ENCODE measurements around the gene PHACTR4.
"Not testable (repeated sequence)": the region's sequence is repeated elsewhere in the genome, so short reads cannot be mapped to it uniquely, and the experiment has no call there.

The PHACTR4 gene

DNA sequence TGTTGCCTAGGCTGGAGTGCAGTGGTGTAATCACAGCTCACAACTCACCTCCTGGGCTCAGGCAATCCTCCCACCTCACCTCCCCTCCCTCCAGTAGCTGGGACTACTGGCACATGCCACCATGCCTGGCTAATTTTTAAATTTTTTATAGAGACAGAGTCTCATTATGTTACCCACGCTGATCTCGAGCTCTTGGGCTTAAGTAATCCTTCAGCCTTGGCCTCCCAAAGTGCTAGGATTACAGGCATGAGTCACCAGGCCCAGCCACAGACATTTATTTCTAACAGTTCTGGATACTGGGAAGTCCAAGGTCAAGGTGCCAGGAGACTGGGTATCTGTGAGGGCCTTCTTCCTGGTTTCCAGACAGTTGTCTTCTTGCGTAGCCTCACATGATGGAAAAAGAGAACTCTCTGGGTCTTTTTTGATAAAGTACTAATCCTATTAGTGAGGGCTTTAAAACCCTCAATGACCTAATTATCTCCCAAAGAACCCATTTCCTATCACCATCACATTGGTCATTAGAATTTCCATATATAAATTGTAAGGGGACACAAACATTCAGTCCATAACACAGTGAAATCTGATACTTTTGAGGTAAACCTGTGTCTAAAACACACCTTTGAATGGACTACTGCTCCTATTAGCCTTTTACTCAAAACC is 67.9 kb downstream of the PHACTR4 start:
- DNase-seq (ENCODE audit: low read depth): no peak

DNA sequence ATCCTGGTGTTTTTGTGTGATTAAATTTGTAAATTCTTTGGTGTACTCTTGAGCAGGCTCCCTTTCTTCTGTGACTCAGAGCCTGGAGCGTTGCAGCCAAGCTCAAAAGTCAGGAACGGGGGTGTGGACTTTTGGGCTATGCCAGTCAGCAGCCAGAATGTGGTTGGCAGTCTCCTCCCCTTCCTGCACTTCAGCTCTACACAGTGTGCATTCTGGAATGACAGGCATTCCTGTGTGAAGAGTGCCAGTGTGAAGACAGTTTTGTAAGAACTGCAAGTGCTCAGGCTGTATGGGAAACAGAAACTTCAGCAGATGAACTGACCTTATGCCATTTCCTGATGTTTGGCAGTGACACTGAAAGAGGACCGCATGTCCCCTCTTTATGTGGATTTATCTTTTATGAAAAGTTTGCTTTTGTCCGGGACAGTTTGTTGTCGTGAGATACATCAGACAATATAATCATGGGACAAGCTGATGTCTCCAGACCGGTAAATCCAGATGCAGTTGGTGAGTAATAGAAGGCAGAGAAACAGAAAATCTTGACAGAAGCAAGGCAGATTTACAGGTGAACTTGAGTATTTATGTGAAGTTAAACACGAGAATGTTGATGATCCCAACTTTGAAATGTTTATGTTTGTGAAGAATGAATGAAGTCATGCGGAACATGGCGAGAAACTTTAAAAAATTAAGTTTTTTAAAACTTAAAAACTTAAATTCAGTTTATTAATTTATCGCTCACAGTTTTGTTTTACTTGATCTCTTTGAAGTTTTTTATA is 68.6 kb downstream of the PHACTR4 start:
- no peak for DNase-seq (ENCODE audit: low read depth)

GRCh38 chr1:28439320-28439719 is 69.8 kb downstream of the PHACTR4 start:
- DNase-seq (ENCODE audit: low read depth): no peak

GRCh38 chr1:28441674-28442073 is 72.1 kb downstream of the PHACTR4 start:
- no peak for DNase-seq (ENCODE audit: low read depth)

DNA sequence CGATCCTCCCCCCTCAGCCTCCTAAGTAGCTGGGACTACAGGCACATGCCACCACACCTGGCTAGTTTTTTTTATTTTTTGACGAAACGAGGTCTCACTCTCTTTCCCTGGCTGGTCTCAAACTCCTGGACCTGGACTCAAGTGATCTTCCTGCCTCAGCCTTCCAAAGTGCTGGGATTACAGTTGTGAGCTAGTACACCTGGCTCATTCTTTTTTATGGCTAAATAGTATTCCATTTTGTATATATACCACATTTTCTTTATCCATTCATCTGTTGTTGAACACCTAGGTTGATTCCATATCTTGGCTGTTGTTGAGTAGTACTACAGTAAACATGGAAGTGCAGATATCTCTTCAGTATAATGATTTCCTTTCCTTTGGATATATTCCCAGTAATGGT is 74.0 kb downstream of the PHACTR4 start:
- DNase-seq (ENCODE audit: low read depth): no peak

- DNase-seq (ENCODE audit: low read depth): no peak
Measured at GRCh38 chr1:28447679-28448078, 78.1 kb downstream of the PHACTR4 start.

- not testable (repeated sequence) for DNase-seq (ENCODE audit: low read depth)
Measured at GRCh38 chr1:28448094-28448611, 78.6 kb downstream of the PHACTR4 start.

- no peak for DNase-seq (ENCODE audit: low read depth)
Measured at GRCh38 chr1:28449904-28450303, 80.4 kb downstream of the PHACTR4 start.

GRCh38 chr1:28450561-28450960 is 81.0 kb downstream of the PHACTR4 start:
- no peak for DNase-seq (ENCODE audit: low read depth)

- no peak for DNase-seq (ENCODE audit: low read depth)
Measured at GRCh38 chr1:28451011-28451410, 81.5 kb downstream of the PHACTR4 start.

DNA sequence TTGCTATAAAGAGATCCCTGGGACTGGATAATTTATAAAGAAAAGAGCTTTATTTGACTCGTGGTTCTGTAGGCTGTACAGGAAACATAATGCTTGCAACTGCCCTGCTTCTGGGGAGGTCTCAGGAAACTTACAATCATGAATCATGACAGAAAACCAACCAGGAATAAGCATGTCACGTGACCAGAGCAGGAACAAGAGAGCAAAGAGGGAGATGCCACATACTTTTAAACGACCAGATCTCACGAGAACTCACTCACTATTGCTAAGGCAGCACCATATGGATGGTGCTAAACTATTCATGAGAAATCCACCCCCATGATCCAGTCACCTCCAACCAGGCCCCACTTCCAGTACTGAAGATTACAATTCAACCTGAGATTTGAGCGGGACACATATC is 86.5 kb downstream of the PHACTR4 start:
- DNase-seq (ENCODE audit: low read depth): no peak

DNA sequence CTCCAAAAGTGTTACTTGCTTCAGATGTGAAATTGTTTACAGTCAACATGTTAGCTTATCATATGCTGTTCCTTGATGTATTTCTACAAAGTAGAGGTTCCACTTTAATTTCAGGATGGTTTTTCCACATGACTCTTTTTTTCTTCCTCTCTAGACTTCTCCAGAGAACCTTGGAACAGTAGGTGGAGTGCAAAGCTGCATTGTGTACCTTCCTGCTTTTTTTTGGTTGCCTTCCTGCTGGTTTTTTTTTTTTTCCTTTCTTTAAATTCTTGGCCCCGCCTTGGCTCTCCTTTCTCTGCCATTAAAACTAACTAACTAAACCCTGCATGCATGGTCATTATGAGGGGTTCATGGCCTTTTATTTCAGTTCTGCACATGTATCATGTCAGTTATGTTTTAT is 88.1 kb downstream of the PHACTR4 start:
- no peak for DNase-seq (ENCODE audit: low read depth)

DNA sequence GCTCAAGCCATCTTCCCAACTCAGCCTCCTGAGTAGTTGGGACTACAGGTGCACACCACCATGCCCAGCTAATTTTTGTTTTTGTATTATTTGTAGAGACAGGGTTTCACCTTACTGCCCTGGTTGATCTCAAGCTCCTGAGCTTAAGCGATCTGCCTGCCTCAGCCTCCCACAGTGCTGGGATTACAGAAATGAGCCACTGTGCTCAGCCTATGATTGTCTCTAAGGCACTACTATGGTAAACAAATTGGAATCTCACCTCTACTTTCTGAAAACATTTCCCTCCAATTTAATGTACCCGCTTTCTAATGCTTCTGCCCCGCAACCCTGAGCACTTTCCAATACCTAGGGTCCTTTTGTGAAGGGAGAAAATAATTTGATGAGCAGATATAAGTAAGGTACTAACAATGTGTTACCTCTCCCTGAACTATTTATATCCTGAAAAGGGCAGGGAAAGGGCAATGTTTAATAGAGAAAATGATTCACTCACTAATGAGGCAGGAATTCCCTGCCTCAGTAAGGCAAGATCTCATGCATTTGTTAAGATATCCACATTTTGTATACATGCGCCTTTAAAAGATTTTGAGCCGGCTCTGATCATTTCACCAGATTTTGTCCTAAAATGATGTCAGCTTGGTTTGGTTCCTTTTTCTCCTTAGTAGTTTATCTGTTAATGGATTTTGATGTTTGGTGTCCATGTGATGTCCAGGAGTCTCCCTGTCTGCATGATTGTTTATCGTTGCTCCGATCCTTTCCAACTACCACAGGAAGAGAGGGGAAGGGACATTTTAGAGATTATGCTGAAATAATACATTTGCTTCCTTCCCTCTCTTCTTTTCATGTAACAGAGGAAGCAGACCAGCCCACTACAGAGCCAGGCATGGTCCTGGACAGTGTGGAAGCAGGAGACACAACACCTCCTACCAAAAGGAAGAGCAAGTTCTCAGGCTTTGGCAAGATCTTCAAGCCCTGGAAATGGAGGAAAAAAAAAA is 89.0 kb downstream of the PHACTR4 start:
- no peak for DNase-seq (ENCODE audit: low read depth)

- no peak for DNase-seq (ENCODE audit: low read depth)
Measured at GRCh38 chr1:28466226-28466778, 96.8 kb downstream of the PHACTR4 start.

DNA sequence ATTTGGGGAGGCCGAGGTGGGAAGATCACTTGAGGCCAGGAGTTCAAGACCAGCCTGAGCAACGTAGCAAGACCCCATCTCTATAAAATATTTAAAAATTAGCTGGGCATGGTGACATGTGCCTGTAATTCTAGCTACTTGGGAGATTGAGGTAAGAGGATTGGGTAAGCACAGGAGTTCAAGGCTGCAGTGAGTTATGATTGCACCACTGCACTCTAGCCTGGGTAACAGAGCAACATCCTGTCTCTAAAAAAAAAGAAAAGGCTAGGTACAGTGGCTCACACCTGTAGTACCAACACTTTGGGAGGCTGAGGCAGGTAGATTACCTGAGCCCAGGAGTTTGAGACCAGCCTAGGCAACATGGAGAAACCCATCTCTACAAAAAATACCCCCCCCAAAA is 100.6 kb downstream of the PHACTR4 start:
- no peak for DNase-seq (ENCODE audit: low read depth)

- DNase-seq (ENCODE audit: low read depth): not testable (repeated sequence)
Measured at GRCh38 chr1:28479497-28479896, 110.0 kb downstream of the PHACTR4 start.

DNA sequence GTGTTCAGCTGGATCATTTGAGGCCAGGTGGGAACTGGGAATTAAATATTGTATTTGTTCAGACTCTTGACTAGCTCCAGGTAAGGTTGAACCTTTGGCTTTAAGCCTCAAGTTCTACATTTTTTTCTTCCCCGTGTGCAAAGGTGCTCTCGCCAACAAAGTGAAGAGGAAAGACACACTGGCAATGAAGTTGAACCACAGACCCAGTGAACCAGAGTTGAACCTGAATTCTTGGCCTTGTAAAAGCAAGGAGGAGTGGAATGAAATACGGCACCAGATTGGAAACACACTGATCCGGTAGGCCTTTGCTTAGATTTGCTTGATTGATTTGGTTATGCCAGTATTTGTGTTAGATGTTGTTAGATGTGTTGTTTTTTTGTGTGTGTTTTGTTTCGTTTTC is 110.8 kb downstream of the PHACTR4 start:
- no peak for DNase-seq (ENCODE audit: low read depth)

DNA sequence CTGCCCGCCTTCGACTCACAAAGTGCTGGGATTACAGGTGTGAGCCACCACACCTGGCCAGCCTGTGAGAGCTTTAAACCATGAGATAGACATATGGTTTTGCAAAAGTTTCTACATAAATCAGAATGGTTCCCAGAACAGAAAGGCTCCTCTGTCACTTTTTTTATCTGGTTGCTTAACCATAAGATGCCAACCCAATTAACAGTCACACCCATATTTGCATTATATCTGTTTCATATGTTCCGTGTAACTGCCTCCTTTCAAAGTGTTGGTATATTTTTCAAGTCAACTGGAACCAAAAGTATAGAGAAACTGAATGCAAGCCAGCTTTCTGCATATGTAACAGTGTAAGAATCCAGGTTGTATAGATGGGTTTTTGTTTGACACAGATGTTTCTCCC is 112.6 kb downstream of the PHACTR4 start:
- DNase-seq (ENCODE audit: low read depth): no peak

DNA sequence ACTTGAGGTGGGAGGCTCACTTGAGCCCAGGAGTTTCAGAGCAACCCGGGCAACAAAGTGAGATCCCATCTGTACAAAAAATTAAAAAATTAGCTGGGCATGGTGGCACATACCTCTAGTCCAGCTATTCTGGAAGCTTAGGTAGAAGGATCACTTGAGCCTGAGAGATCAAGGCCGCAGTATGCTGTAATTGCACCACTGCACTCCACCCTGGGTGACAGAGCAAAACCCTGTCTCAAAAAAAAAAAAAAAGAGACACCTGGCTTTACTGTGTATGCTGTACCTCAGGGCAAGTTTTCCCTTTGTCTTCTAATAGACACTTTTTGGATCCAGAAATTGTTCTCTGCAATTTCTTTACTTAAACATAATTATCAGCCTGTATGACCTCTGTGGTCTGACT is 113.2 kb downstream of the PHACTR4 start:
- no peak for DNase-seq (ENCODE audit: low read depth)

DNA sequence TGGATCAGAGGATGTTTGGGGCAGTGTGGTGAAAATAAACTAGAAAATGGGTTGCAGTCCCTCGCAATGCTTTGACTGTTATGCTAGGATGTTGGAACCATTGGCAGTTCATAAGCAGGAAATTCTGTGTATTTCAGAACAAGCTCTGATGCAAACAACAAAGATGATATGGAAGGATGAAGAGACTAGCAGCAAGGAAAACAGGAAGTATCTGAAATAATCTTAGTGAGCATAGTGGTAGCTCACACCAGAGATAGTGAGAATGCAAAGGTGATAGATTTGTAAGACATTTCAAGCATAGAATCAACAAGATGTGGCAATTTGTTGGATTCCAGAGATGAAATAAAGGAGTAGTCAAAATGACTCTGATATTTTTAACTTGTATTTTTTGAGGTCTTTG is 125.2 kb downstream of the PHACTR4 start:
- DNase-seq (ENCODE audit: low read depth): no peak

GRCh38 chr1:28499553-28499952 is 130.0 kb downstream of the PHACTR4 start:
- DNase-seq (ENCODE audit: low read depth): no peak

- no peak for DNase-seq (ENCODE audit: low read depth)
Measured at GRCh38 chr1:28501925-28502324, 132.4 kb downstream of the PHACTR4 start.

Measured in stimulated activated CD8-positive, alpha-beta memory T cell treated with anti-CD3 and anti-CD28 coated beads, Interleukin-15, amount 100 ng/mL, for 24 hours (primary cell).